SH-SY5Y (cell line): ENCODE measurements around the gene MEF2B.

ENCODE experiments used
- GATA2 ChIP-seq: IDR thresholded peaks from 2 replicates; pipeline ENCODE4 v1.6.1; 2011; ENCODE audit warnings: mild to moderate bottlenecking, low read depth, low read length
- GATA3 ChIP-seq: IDR thresholded peaks from 2 replicates; pipeline ENCODE4 v1.6.1; 2011; ENCODE audit warnings: low read depth, mild to moderate bottlenecking, low read length, moderate library complexity

MEF2B gene

GRCh38 chr19:19181488-19181998 is 11.5 kb upstream of the MEF2B start:
- TF ChIP-seq GATA3, result no peak
- no peak for TF ChIP-seq GATA2

- no peak for TF ChIP-seq GATA2
- no peak for TF ChIP-seq GATA3
Measured at GRCh38 chr19:19179548-19180441, 9.7 kb upstream of the MEF2B start.

- no peak for TF ChIP-seq GATA2
- TF ChIP-seq GATA3, result no peak
Measured at GRCh38 chr19:19176950-19177349, 6.9 kb upstream of the MEF2B start.

- no peak for TF ChIP-seq GATA2
- TF ChIP-seq GATA3, result no peak
Measured at GRCh38 chr19:19171821-19172532, 1.9 kb upstream of the MEF2B start.

GRCh38 chr19:19170873-19171672 is 1.0 kb upstream of the MEF2B start:
- TF ChIP-seq GATA2 (no peak), GATA3 (no peak)

GRCh38 chr19:19169236-19170052 is 619 bp downstream of the MEF2B start:
- no peak for TF ChIP-seq GATA3
- TF ChIP-seq GATA2, result no peak

GRCh38 chr19:19167612-19168011 is 2.5 kb downstream of the MEF2B start:
- TF ChIP-seq GATA2 (no peak), GATA3 (no peak)

GRCh38 chr19:19165396-19165795 is 4.7 kb downstream of the MEF2B start:
- TF ChIP-seq GATA3, result no peak
- no peak for TF ChIP-seq GATA2

- TF ChIP-seq GATA2 (no peak), GATA3 (no peak)
Measured at GRCh38 chr19:19162495-19162894, 7.6 kb downstream of the MEF2B start.

GRCh38 chr19:19160461-19161035 is 9.5 kb downstream of the MEF2B start:
- TF ChIP-seq GATA2 (no peak), GATA3 (no peak)

- no peak for TF ChIP-seq GATA3
- no peak for TF ChIP-seq GATA2
Measured at GRCh38 chr19:19159534-19159933, 10.5 kb downstream of the MEF2B start.

- TF ChIP-seq GATA2 (no peak), GATA3 (no peak)
Measured at GRCh38 chr19:19157808-19158207, 12.3 kb downstream of the MEF2B start.

- TF ChIP-seq GATA2 (no peak), GATA3 (no peak)
Measured at GRCh38 chr19:19155495-19156219, 14.4 kb downstream of the MEF2B start.
